Uterus (tissue), 4 donors: ENCODE measurements around the gene CCDC124. TPM values are rescaled to one million over a fixed set of nuclear protein-coding genes. Genes with fewer than 3 reads are reported as not detected.
"Not testable (repeated sequence)": the region's sequence is repeated elsewhere in the genome, so short reads cannot be mapped to it uniquely, and the experiment has no call there.

ENCODE experiments used
- DNase-seq, 2 donors: peaks; one replicate each; pipeline ENCODE4 v3.0.0-alpha.2; 2019 to 2020
- H3K27ac ChIP-seq, 2 donors: fragments of 200-600 bp; sonication (generic); 1 replicate in 1 of 2; 2 replicates in 1 of 2; pipeline ENCODE4 v1.5.1; 2016 to 2018
- H3K27me3 ChIP-seq, 2 donors: fragments of 200-600 bp; sonication (generic); one replicate each; pipeline ENCODE4 v1.5.1; 2018 to 2019; ENCODE audit warnings: control low read depth in 1 of 2
- H3K36me3 ChIP-seq, 2 donors: fragments of 200-600 bp; sonication (generic); one replicate each; pipeline ENCODE4 v1.5.1; 2019; ENCODE audit warnings: control low read depth in 1 of 2
- H3K4me1 ChIP-seq, 2 donors: fragments of 200-600 bp; sonication (generic); one replicate each; pipeline ENCODE4 v1.5.1; 2018 to 2019; ENCODE audit warnings: control low read depth in 1 of 2
- H3K4me3 ChIP-seq, 2 donors: fragments of 200-600 bp; sonication (generic); 1 replicate in 1 of 2; 2 replicates in 1 of 2; pipeline ENCODE4 v1.5.1; 2018 to 2019; ENCODE audit warnings: mild to moderate bottlenecking in 1 of 2
- H3K9me3 ChIP-seq, 2 donors: fragments of 200-600 bp; sonication (generic); one replicate each; pipeline ENCODE4 v1.5.1; 2019; ENCODE audit warnings: control low read depth in 1 of 2
- CTCF ChIP-seq, 4 experiments: fragments of 200-600 bp in 2 of 4; fragments of 450-650 bp in 2 of 4; sonication (generic) in 2 of 4; IDR thresholded peaks; one replicate each; pipeline ENCODE4 v1.5.1; 2016 to 2019; ENCODE audit warnings: antibody characterized with exemption in 4 of 4, mild to moderate bottlenecking in 2 of 4, moderate library complexity in 1 of 4
- POLR2A ChIP-seq, 2 donors: fragments of 450-650 bp; IDR thresholded peaks; one replicate each; pipeline ENCODE4 v1.6.1; 2016; ENCODE audit warnings: antibody characterized with exemption in 2 of 2, mild to moderate bottlenecking in 1 of 2, moderate library complexity in 1 of 2
- intact Hi-C: fragments of 100-400 bp; cut with DNase I; formaldehyde crosslinking; loops from one replicate; pipeline ENCODE4 v1.15.1; 2023; ENCODE audit warnings: low total_unique reads
- total RNA-seq, 4 donors: library from RNA; depleted of rRNA in 3 of 4; stranded (reverse); fragments of >200 nt in 3 of 4; gene quantifications; one replicate each; pipeline versions ENCODE4 v1.1.0 to v1.2.4, GENCODE V29; 2014 to 2023
- donor health status: DM: yes; HTN: yes; CAD: no.

CCDC124 gene
- total RNA-seq, 4 donors from 2014 or later = 23.6 to 37.2 (median 28.3) TPM

- intact Hi-C loops = no loop called here
- Histone ChIP-seq H3K9me3 (peaks cover 0 to 6% of the 10 kb centered on the region in 2 donors), H3K27me3 (no peaks in the 10 kb centered on the region), H3K36me3 (no peaks in the 10 kb centered on the region), H3K27ac (no peak overlapping the region), H3K4me3 (no peak overlapping the region), H3K4me1 (no peaks in the 10 kb centered on the region)
- TF ChIP-seq CTCF (IDR thresholded peaks at IDR 0.05) (no peak), POLR2A (IDR thresholded peaks at IDR 0.05) (no peak)
- DNase-seq = no peak
Measured at GRCh38 chr19:17910791-17911360, 21.9 kb upstream of the CCDC124 start.

- H3K4me1 ChIP-seq = no peaks in the 10 kb centered on the region
- no peak for DNase-seq
Measured at GRCh38 chr19:17915940-17916593, 16.7 kb upstream of the CCDC124 start.

GRCh38 chr19:17918151-17918550 is 14.7 kb upstream of the CCDC124 start:
- H3K4me1 ChIP-seq, H3K4me3 ChIP-seq, intact Hi-C loops, H3K9me3 ChIP-seq, DNase-seq, H3K27ac ChIP-seq, H3K36me3 ChIP-seq, H3K27me3 ChIP-seq: not testable (repeated sequence)

More at GRCh38 chr19:17915940-17916593, 16.7 kb upstream of the CCDC124 start:
- intact Hi-C loops = no loop called here
- H3K27me3 ChIP-seq = no peaks in the 10 kb centered on the region
- H3K36me3 ChIP-seq = no peaks in the 10 kb centered on the region
- TF ChIP-seq POLR2A (IDR thresholded peaks at IDR 0.05) (no peak), CTCF (IDR thresholded peaks at IDR 0.05) (no peak)
- no peak overlapping the region for H3K4me3 ChIP-seq
- peaks cover 0 to 6% of the 10 kb centered on the region in 2 donors for H3K9me3 ChIP-seq
- H3K27ac ChIP-seq = no peak overlapping the region

- DNase-seq, intact Hi-C loops, H3K9me3 ChIP-seq, H3K4me1 ChIP-seq, H3K27ac ChIP-seq, H3K4me3 ChIP-seq, H3K27me3 ChIP-seq, H3K36me3 ChIP-seq: not testable (repeated sequence)
Measured at GRCh38 chr19:17919122-17919521, 13.7 kb upstream of the CCDC124 start.

- Histone ChIP-seq H3K36me3 (no peaks in the 10 kb centered on the region), H3K4me1 (no peaks in the 10 kb centered on the region), H3K27ac (no peak overlapping the region), H3K4me3 (no peak overlapping the region), H3K27me3 (no peaks in the 10 kb centered on the region), H3K9me3 (no peaks in the 10 kb centered on the region)
- TF ChIP-seq CTCF (IDR thresholded peaks at IDR 0.05) = no peak
- TF ChIP-seq POLR2A (IDR thresholded peaks at IDR 0.05) = no peak
- intact Hi-C loops = no loop called here
- DNase-seq = no peak
Measured at GRCh38 chr19:17920527-17920926, 12.3 kb upstream of the CCDC124 start.

- Histone ChIP-seq H3K4me1 (no peaks in the 10 kb centered on the region), H3K36me3 (no peaks in the 10 kb centered on the region), H3K27ac (no peak overlapping the region), H3K9me3 (no peaks in the 10 kb centered on the region), H3K27me3 (no peaks in the 10 kb centered on the region), H3K4me3 (no peak overlapping the region)
- intact Hi-C loops = no loop called here
- no peak for TF ChIP-seq CTCF (IDR thresholded peaks at IDR 0.05)
- no peak for TF ChIP-seq POLR2A (IDR thresholded peaks at IDR 0.05)
- DNase-seq = no peak
Measured at GRCh38 chr19:17922138-17922537, 10.7 kb upstream of the CCDC124 start.
